A673 (cell line): ENCODE measurements around the gene FASN.

Experiments
- CTCF ChIP-seq: fragments of 300-800, 200-600 bp; sonication (generic); conservative IDR thresholded peaks from 2 replicates; pipeline ENCODE4 v1.5.1; 2017; ENCODE audit warnings: low read depth, mild to moderate bottlenecking, antibody characterized with exemption, low read length, moderate library complexity, mixed read lengths
- EZH2 ChIP-seq: fragments of 200-600 bp; sonication (generic); IDR thresholded peaks from 2 replicates; pipeline ENCODE4 v1.6.1; 2017; ENCODE audit warnings: borderline replicate concordance, low read depth, mild to moderate bottlenecking, mixed read lengths, antibody characterized with exemption, low read length; ENCODE audit not compliant: poor library complexity, severe bottlenecking

- TF ChIP-seq EZH2 (no peak), CTCF (no peak)
Measured at GRCh38 chr17:82028966-82029365, 69.1 kb downstream of the FASN start.
